HG03457 (cell line): ENCODE measurements around the gene SFN.
"Not testable (repeated sequence)": the region's sequence is repeated elsewhere in the genome, so short reads cannot be mapped to it uniquely, and the experiment has no call there.

ENCODE experiments used
- ATAC-seq: cut with Tn5 transposase; IDR thresholded peaks from one replicate; pipeline ENCODE4 v1.9.1; 2021; ENCODE audit warnings: moderate number of reproducible peaks; ENCODE audit not compliant: unreplicated experiment

The SFN gene

DNA sequence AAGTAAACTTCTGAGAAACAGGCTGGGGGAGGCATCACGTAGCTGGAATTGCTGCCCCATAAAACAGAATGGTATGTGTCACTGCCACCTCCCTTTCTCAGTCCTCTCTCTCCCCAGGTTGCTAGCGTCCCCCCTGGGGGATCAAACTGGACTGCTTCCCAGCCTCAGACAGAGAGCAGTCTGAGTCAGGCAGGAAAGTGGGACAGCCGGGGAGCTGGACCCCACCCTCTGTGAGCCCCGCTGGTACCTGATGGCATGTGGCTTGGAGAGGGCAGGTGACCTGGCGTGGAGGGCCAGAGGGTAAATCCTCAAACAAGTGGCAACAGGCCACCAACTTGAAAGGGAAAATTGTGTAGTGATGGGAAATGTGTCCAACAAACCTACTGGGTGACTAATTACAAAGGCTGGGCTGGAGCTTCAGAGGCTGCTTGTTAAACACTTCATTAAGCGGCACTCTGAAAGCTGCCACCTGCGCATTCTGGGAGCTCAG is 1.0 kb upstream of the SFN start:
- ATAC-seq: no peak

DNA sequence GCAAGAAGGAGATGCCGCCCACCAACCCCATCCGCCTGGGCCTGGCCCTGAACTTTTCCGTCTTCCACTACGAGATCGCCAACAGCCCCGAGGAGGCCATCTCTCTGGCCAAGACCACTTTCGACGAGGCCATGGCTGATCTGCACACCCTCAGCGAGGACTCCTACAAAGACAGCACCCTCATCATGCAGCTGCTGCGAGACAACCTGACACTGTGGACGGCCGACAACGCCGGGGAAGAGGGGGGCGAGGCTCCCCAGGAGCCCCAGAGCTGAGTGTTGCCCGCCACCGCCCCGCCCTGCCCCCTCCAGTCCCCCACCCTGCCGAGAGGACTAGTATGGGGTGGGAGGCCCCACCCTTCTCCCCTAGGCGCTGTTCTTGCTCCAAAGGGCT is 732 bp downstream of the SFN start:
- ATAC-seq: no peak

DNA sequence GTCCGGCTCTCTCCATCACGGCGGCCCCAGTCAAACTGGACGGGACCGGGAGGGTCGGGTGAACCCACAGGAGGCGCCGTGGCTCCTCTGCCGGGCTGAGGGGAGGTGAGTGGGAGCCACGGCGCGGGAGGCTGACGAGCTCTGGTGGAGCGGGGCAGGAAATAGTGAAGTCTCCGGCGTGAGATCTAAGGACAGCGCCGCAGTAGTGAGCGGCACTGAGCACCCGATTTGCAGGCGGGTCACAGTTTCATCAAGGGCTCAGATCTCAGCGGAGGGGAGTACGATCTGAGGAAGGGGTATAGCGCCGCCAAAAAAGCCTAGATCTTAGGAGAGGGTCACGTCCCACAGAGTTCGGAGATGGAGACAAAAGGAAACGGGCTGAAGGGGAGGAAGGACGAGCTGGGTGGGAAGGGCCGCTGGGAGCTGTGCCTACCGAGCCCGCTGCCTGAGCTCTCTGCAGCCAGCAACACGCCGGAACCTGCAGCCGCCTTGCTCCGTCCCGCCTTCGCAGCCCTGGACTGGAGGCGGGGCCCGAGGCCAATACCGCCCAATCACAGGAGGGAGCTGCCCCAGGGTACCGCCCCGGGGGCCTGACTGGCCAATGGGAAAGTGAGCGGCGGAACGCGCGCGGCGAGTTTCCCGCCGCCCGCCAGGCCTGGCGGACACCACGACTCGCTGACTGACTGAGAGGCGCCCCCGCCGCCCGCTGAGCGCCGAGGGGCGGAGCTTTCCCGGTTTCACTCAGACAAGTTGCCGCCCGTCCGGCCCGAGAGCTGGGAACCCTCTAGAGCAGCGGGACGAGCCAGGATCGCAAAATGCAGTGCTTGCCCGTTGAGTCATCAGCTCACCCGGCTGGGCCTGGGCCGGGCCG is 1.9 kb downstream of the SFN start:
- peak; percentile 81 for ATAC-seq

DNA sequence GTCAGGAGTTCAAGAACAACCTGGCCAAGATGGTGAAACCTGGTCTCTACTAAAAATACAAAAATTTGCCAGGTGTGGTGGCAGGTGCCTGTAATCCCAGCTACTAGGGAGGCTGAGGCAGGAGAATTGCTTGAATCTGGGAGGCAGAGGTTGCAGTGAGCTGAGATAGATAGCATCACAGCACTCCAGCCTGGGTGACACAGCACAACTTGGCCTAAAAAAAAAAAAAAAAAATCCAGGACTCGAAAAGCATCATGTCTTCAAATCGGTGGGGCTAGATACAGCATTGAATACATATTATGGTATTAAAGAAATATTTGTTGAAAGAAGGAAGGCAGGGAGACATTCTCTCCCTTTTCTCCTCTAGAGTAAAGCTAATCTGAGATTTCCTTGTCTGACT is 10.1 kb downstream of the SFN start:
- ATAC-seq: not testable (repeated sequence)

- no peak for ATAC-seq
Observed at GRCh38 chr1:26874896-26875295, 11.9 kb downstream of the SFN start.

DNA sequence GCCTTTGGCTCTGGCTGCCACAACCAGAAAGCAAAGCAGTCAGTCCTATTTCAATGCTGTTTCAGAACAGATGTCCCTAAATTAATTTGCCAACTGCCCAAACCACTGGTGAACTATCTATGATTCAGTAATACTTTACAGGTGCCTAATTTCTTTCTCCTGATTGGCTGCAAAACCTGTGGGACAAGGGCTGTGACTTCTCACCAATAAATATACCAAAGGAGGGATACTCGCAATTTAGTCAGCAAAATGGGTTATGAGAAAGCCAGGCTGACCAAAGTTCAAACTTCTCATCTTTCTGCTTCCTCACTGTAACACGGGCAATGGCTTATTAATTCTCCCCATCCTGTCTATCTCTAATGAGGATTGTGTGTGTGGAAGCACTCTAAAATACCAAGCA is 14.4 kb downstream of the SFN start:
- ATAC-seq: no peak

GRCh38 chr1:26879793-26880192 is 16.8 kb downstream of the SFN start:
- no peak for ATAC-seq

GRCh38 chr1:26881611-26882010 is 18.7 kb downstream of the SFN start:
- not testable (repeated sequence) for ATAC-seq

DNA sequence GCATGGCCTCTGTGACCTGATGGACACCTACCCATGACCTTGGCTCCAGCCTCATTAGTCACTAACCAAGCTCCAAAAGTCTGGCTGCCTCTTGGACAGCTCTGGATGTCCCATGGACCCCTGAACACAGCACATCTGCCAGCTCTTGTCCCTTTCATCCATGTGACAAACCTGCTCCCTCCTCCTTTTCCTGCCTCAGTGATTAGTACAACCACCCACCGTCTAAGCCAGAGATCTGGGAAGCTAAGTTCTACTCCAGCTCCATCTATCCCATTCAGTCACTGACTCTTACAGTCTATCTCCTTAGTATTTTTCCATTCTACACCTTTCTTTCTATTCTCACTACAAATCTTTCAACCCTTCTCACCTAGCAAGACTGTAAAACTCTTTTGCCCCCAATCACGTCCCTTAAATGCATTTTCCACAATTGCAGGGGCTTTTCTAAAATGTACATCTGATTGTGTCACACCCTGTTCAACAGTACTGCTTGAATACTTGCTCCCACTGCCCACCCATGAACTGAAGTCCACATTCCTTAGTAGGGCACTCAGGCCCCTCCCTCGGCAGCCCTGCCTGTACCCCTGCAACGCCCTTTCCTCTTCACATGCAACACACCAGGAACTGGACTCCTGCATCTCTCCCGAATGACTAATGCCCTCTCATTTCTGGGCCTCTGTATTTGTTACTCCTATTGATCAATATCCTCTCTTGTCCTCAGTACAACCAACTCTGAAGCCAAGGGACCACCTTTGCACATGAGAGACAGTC is 19.9 kb downstream of the SFN start:
- ATAC-seq: no peak

DNA sequence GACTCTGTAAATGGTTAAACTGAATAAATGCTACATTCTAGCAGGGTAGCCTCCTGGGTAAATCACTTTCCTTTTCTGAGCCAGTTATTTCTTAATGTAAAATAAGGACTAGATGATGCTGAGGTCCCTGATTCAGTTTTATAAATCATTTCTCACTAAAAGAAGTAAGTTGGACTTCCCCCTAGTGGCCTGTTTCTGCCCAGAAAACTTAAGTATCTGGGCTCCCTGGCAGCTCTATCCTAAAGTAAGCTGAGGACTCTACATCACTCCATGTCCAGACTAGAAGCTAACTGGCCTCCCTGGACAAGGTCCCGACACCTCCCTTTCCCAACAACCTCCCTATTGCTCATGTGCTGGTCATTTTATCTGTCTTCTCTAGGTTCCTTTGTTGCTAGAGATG is 24.2 kb downstream of the SFN start:
- no peak for ATAC-seq

DNA sequence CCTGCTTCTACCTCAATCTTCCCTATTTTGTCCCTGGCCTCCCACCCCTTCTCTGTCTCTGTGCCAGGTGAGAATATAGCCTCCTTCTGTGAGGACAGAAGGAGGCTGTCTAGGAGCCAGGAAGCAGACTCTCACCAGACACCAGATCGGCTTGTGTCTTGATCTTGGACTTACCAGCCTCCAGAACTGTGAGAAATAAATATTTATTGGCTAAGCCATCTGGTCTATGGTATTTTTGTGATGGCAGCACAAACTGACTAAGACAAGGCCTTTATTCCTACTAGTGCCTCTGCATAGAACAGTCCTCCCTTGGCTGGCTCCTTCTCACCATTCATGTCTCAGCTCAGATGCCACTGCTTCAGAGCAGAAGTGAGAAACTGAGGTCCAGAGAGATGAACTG is 25.3 kb downstream of the SFN start:
- no peak for ATAC-seq

DNA sequence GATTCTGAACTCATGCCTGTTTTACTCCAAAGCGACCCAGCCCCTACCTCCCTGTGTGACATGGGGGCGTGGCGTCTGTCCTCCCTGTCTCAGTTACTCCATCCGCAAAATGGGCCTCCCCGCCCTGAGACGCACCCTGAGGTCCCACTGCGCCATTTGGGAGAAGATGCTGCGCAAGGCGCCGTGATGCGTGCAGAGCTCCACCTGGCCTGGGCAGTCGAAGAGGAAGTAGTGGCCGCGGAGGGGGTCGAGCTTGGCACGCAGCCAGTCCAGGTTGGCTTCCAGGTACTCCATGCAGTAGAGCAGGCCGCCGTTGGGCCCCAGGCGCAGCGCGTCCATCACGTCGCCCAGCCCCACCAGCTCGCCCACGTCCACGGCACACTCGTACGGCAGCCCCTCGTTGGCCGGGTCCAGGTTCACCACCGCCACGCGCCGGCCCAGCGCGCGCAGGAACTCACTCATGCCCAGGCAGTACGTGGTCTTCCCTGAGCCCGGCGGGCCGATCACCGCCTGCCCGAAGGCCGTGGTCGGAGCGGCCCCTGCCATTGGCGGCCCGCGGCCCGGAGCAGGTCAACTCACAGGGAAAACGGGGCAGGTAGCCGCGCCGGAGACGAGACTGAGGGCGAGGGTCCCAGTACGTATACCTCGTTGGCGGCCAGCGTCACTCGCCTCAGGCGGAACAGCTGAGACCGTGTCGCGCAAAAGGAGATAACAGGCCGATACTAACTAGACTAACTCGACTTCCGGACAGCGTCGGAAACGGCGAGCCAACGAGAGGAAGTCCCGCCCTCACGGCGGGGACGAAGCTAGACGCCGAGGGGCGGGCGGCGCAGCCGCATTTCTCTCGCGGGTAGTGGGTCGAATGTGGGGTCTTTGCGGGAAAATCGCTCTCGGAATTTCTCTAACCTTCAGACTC is 26.9 kb downstream of the SFN start, which contains the start of gene GPN2:
Gene GPN2 (minus strand): TSS at position 733 of the 916 bp plus-strand sequence. CDS start 187 bp downstream, at position 546.
- ATAC-seq: no peak

GRCh38 chr1:26890467-26890796 is 27.5 kb downstream of the SFN start:
- no peak for ATAC-seq

GRCh38 chr1:26894263-26894662 is 31.3 kb downstream of the SFN start:
- no peak for ATAC-seq

GRCh38 chr1:26897351-26897750 is 34.4 kb downstream of the SFN start:
- ATAC-seq: no peak

DNA sequence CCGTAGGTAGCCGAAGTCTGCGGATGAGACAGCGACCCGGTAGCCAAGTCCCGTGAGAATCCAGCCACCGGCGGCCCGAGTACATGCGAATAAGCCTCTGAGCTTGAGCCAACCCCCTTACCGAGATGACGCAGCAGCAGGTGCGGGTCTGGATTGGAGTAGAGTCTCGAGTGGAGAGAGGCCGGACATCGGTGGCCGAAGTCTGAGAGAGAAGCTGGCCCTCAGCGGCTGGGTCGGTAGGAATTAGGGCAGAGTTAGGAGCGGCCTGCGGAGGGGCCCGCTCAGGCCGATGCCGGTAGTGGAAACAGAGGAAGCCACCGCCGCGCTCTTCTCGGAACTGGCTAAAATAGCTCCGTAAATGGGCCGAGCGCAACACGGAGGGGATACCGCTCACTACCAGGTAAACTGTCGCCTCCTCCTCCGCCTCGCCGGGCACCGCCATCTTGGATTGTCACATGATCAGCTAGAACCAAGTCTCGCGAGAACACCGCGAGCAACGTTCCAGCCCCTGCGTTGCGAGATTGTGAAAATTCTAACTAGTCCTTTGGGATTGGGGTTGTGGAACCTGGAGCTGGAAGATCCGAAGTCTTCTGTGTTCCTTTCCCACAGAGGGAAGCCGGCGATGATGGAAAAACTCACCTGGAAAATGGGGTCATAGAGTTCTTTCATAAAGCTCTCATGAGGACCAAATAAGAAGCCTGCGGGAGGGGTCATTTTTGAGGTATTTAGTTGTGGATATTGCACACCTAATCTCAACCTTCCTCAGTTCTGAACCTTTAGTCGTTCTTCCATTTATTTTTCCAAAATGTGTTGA is 37.3 kb downstream of the SFN start, which contains the start of gene GPATCH3:
Gene GPATCH3 (minus strand): TSS at position 467 of the 814 bp plus-strand sequence. CDS start 25 bp downstream, at position 442.
- ATAC-seq: no peak

GRCh38 chr1:26900815-26901511 is 38.0 kb downstream of the SFN start:
- ATAC-seq: no peak

- ATAC-seq: no peak
Observed at GRCh38 chr1:26907071-26907917, 44.3 kb downstream of the SFN start.
